HCT116 (cell line): ENCODE data around the gene FNDC3B. TPM values are rescaled to one million over a fixed set of nuclear protein-coding genes. Genes with fewer than 3 reads are reported as not detected.

Experiments
- ATAC-seq: fragments of 200-7000 bp; cut with Tn5 transposase; 2 replicates; pipeline ENCODE4 v1.9.1; 2020; ENCODE audit warnings: mild to moderate bottlenecking, moderate library complexity
- BruUV-seq: library from RNA; stranded (reverse); fragments of 400-500 nt; replicated peaks from 2 replicates; lab custom pipeline; 2021; lab: Mats Ljungman, UMichigan
- CTCF ChIA-PET: fragments of 300-600 bp; sonication (Branson Sonifier 250); formaldehyde crosslinking; loops from one replicate; lab custom pipeline; 2021; ENCODE audit warnings: antibody characterized with exemption; lab: Charles Lee
- POLR2A ChIA-PET: fragments of 300-600, 350-600 bp; sonication (Branson Sonifier 250); formaldehyde crosslinking; loops from one replicate; lab custom pipeline; 2021; ENCODE audit warnings: antibody characterized with exemption; lab: Charles Lee
- RAD21 ChIA-PET, 2 experiments: fragments of 300-600 bp; sonication (Branson Sonifier 250); formaldehyde crosslinking; loops; one replicate each; lab custom pipeline; 2023; ENCODE audit warnings: low total read pairs in 2 of 2; ENCODE audit not compliant: uncharacterized antibody in 2 of 2, unreplicated experiment in 2 of 2, low non-redundant PET in 1 of 2; lab: Charles Lee
- DNase-seq: peaks from one replicate; pipeline ENCODE4 v3.0.0-alpha.2; 2010; ENCODE audit warnings: low read depth, low spot score
- H2AFZ ChIP-seq: fragments of 200-600 bp; shearing (Covaris generic), sonication (generic); 2 replicates; pipeline ENCODE4 v1.6.1; 2017; ENCODE audit warnings: low read depth, mixed run types, mixed read lengths, antibody characterized with exemption, low read length; ENCODE audit not compliant: poor library complexity, severe bottlenecking
- H3K27ac ChIP-seq: 2 replicates; pipeline ENCODE4 v1.5.1; 2012; ENCODE audit warnings: low read depth, low read length
- H3K27me3 ChIP-seq: fragments of 200-600 bp; sonication (generic); 2 replicates; pipeline ENCODE4 v1.6.1; 2016; ENCODE audit warnings: mixed run types, low read length, mixed read lengths; ENCODE audit not compliant: insufficient read depth
- H3K36me3 ChIP-seq, 2 experiments: fragments of 200-500 bp in 1 of 2; fragments of 200-600 bp in 1 of 2; sonication (Bioruptor generic) in 1 of 2; sonication (generic) in 1 of 2; 2 replicates each; pipeline versions ENCODE4 v1.5.1 to v1.6.1; 2014 to 2016; ENCODE audit warnings: low read length in 2 of 2, inconsistent platforms in 1 of 2, mixed read lengths in 1 of 2, mixed run types in 1 of 2; ENCODE audit not compliant: insufficient read depth in 2 of 2, control insufficient read depth in 1 of 2
- H3K4me1 ChIP-seq, 2 experiments: fragments of 200-600 bp in 1 of 2; sonication (generic) in 1 of 2; 2 replicates each; pipeline versions ENCODE4 v1.5.1 to v1.6.1; 2012 to 2017; ENCODE audit warnings: low read length in 2 of 2, inconsistent platforms in 1 of 2, mild to moderate bottlenecking in 1 of 2, mixed read lengths in 1 of 2, mixed run types in 1 of 2, moderate library complexity in 1 of 2; ENCODE audit not compliant: insufficient read depth in 2 of 2, control insufficient read depth in 1 of 2
- H3K4me2 ChIP-seq: fragments of 200-600 bp; sonication (generic); 2 replicates; pipeline ENCODE4 v1.6.1; 2017; ENCODE audit warnings: mixed run types, low read length, mixed read lengths
- H3K4me3 ChIP-seq, 2 experiments: fragments of 200-600 bp in 1 of 2; sonication (generic) in 1 of 2; replicated peaks in 1 of 2; 2 replicates each; pipeline ENCODE4 v1.5.1; 2011 to 2016; ENCODE audit warnings: low read length in 2 of 2, control low read depth in 1 of 2, low read depth in 1 of 2, mild to moderate bottlenecking in 1 of 2, mixed read lengths in 1 of 2, mixed run types in 1 of 2
- H3K79me2 ChIP-seq: fragments of 200-600 bp; sonication (generic); 2 replicates; pipeline ENCODE4 v1.6.1; 2017; ENCODE audit warnings: mild to moderate bottlenecking, mixed run types, low read length, moderate library complexity, mixed read lengths; ENCODE audit not compliant: insufficient read depth
- H3K9ac ChIP-seq: fragments of 200-600 bp; sonication (generic); 2 replicates; pipeline ENCODE4 v1.6.1; 2016; ENCODE audit warnings: low read length, mixed read lengths
- H3K9me2 ChIP-seq: fragments of 200-600 bp; sonication (generic), shearing (Covaris generic); 2 replicates; pipeline ENCODE4 v1.6.1; 2017; ENCODE audit warnings: mixed run types, mild to moderate bottlenecking, moderate library complexity; ENCODE audit not compliant: insufficient read depth
- H3K9me3 ChIP-seq, 2 experiments: fragments of 200-500 bp in 1 of 2; fragments of 200-600 bp in 1 of 2; sonication (Bioruptor generic) in 1 of 2; sonication (generic) in 1 of 2; 2 replicates each; pipeline ENCODE4 v1.6.1; 2014 to 2017; ENCODE audit warnings: low read length in 2 of 2, mixed read lengths in 2 of 2, inconsistent platforms in 1 of 2, low read depth in 1 of 2, mild to moderate bottlenecking in 1 of 2, mixed run types in 1 of 2, moderate library complexity in 1 of 2; ENCODE audit not compliant: control insufficient read depth in 1 of 2, insufficient read depth in 1 of 2
- H4K20me1 ChIP-seq: fragments of 200-600 bp; sonication (generic), shearing (Covaris generic); 2 replicates; pipeline ENCODE4 v1.6.1; 2017; ENCODE audit warnings: mixed run types, mild to moderate bottlenecking, moderate library complexity; ENCODE audit not compliant: insufficient read depth
- CBX3 ChIP-seq: IDR thresholded peaks from 2 replicates; pipeline ENCODE4 v1.6.1; 2012; ENCODE audit warnings: low read depth
- CEBPB ChIP-seq: IDR thresholded peaks from 2 replicates; pipeline ENCODE4 v1.6.1; 2012; ENCODE audit warnings: low read depth
- EGR1 ChIP-seq: IDR thresholded peaks from 2 replicates; pipeline ENCODE4 v1.6.1; 2012; ENCODE audit warnings: low read depth
- EZH2 ChIP-seq: fragments of 200-600 bp; sonication (generic); IDR thresholded peaks from 2 replicates; pipeline ENCODE4 v1.6.1; 2017; ENCODE audit warnings: antibody characterized with exemption, mixed run types
- FOSL1 ChIP-seq: IDR thresholded peaks from 2 replicates; pipeline ENCODE4 v1.6.1; 2012; ENCODE audit warnings: low read depth
- JUND ChIP-seq: IDR thresholded peaks from 2 replicates; pipeline ENCODE4 v1.6.1; 2012
- POLR2AphosphoS5 ChIP-seq: IDR thresholded peaks from 2 replicates; pipeline ENCODE4 v1.6.1; 2011; ENCODE audit warnings: mild to moderate bottlenecking, low read depth, low read length, moderate library complexity
- RAD21 ChIP-seq: IDR thresholded peaks from 2 replicates; pipeline ENCODE4 v1.6.1; 2012; ENCODE audit warnings: low read depth, mild to moderate bottlenecking
- SIN3A ChIP-seq: IDR thresholded peaks from 2 replicates; pipeline ENCODE4 v1.6.1; 2012; ENCODE audit warnings: low read depth
- SRF ChIP-seq: IDR thresholded peaks from 2 replicates; pipeline ENCODE4 v1.6.1; 2012; ENCODE audit warnings: low read depth
- TCF7L2 ChIP-seq: IDR thresholded peaks from 2 replicates; pipeline ENCODE4 v1.7.0; 2011; ENCODE audit warnings: borderline replicate concordance, inconsistent platforms; ENCODE audit not compliant: insufficient read depth, insufficient read length; ENCODE audit errors: extremely low read depth
- ZNF274 ChIP-seq: fragments of 200-500 bp; sonication (Bioruptor generic); IDR thresholded peaks from 2 replicates; pipeline ENCODE4 v1.6.1; 2014; ENCODE audit warnings: mild to moderate bottlenecking, low read depth, low read length, inconsistent platforms
- intact Hi-C: fragments of 100-400 bp; cut with micrococcal nuclease; formaldehyde crosslinking; loops from 2 replicates; pipeline ENCODE4 v1.10.0; 2022
- total RNA-seq: library from RNA; stranded (reverse); gene quantifications from one replicate; pipeline ENCODE4 v1.2.1, GENCODE V29; 2021; ENCODE audit not compliant: unreplicated experiment
- TF ChIP-seq, protein P1 (sequence below), 3 experiments: fragments of 200-600 bp in 1 of 3; sonication (generic) in 1 of 3; IDR thresholded peaks in 2 of 3; conservative IDR thresholded peaks in 1 of 3; 2 replicates each; pipeline ENCODE4 v1.5.1; 2012 to 2017; ENCODE audit warnings: low read depth in 2 of 3, low read length in 2 of 3, antibody characterized with exemption in 1 of 3, borderline replicate concordance in 1 of 3, control low read depth in 1 of 3, mild to moderate bottlenecking in 1 of 3, mixed read lengths in 1 of 3, mixed run types in 1 of 3, moderate library complexity in 1 of 3; ENCODE audit not compliant: insufficient read depth in 1 of 3
- TF ChIP-seq, protein P2 (sequence below): IDR thresholded peaks from 2 replicates; pipeline ENCODE4 v1.6.1; 2012
- TF ChIP-seq, protein P3 (sequence below): IDR thresholded peaks from 2 replicates; pipeline ENCODE4 v1.6.1; 2012

Gene FNDC3B
- total RNA-seq, 1 experiment from 2014 or later: 45.7 TPM

DNA sequence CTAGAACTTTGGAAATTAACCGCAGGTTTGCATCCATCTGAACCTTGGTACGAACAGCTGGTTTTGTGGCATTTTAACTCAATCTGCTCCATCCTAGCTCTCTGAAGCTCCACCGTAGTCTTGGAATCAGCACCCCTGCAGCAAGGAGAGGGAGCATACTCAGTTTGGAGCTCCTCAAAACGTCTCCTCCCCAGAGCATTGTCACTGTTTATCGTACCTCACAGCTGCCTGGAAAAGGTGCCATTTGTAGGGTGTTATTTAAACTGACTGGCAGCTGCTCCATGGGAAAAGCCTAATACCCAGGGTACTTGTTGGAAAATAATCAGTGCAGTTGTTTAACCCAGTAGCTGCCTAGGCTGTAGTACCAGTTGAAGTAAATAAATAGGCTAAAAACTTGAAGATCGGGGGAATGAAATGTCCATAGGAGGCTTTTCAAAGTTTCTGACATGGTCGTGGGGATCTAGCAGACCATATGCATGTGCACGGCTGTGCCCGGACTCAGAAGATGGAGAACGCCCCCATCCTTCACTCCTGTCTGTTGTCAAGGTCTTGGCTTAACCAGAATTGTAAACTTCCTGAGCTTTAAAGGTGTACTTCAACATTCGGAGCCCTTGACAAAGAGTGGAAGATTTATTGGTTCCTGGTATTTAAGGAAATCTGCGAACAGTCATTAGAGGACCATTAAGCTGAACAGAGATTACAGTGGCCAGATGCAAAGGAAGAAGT, 365.0 kb downstream of the FNDC3B start:
- ChIA-PET POLR2A (no interaction called here), RAD21 (no interaction called here), CTCF (no interaction called here)
- Histone ChIP-seq H4K20me1 (no peaks in the 10 kb centered on the region), H3K4me3 (no peak overlapping the region), H3K9me3 (no peaks in the 10 kb centered on the region), H3K36me3 (no peaks in the 10 kb centered on the region), H3K27ac (no peak overlapping the region), H3K4me2 (no peak overlapping the region), H3K79me2 (no peaks in the 10 kb centered on the region), H3K9ac (no peak overlapping the region), H2AFZ (no peak overlapping the region), H3K4me1 (no peaks in the 10 kb centered on the region), H3K27me3 (no peaks in the 10 kb centered on the region), H3K9me2 (no peaks in the 10 kb centered on the region)
- no peak for TF ChIP-seq EGR1
- TF ChIP-seq, protein P1, sequence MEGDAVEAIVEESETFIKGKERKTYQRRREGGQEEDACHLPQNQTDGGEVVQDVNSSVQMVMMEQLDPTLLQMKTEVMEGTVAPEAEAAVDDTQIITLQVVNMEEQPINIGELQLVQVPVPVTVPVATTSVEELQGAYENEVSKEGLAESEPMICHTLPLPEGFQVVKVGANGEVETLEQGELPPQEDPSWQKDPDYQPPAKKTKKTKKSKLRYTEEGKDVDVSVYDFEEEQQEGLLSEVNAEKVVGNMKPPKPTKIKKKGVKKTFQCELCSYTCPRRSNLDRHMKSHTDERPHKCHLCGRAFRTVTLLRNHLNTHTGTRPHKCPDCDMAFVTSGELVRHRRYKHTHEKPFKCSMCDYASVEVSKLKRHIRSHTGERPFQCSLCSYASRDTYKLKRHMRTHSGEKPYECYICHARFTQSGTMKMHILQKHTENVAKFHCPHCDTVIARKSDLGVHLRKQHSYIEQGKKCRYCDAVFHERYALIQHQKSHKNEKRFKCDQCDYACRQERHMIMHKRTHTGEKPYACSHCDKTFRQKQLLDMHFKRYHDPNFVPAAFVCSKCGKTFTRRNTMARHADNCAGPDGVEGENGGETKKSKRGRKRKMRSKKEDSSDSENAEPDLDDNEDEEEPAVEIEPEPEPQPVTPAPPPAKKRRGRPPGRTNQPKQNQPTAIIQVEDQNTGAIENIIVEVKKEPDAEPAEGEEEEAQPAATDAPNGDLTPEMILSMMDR (IDR thresholded peaks at IDR 0.05 in 2 of 3, conservative IDR thresholded peaks at IDR 0.05 in 1 of 3; ENCODE audit: borderline replicate concordance in 1 of 3, insufficient read depth in 1 of 3, low read depth in 2 of 3, low read length in 2 of 3): no peak
- no peak for TF ChIP-seq SRF
- TF ChIP-seq, protein P2, sequence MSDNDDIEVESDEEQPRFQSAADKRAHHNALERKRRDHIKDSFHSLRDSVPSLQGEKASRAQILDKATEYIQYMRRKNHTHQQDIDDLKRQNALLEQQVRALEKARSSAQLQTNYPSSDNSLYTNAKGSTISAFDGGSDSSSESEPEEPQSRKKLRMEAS: no peak
- TF ChIP-seq JUND: no peak
- no peak for TF ChIP-seq ZNF274
- no peak for TF ChIP-seq EZH2
- ATAC-seq (no peak), DNase-seq (no peak)
- no TSS peak for BruUV-seq
- intact Hi-C loops: no loop called here

DNA sequence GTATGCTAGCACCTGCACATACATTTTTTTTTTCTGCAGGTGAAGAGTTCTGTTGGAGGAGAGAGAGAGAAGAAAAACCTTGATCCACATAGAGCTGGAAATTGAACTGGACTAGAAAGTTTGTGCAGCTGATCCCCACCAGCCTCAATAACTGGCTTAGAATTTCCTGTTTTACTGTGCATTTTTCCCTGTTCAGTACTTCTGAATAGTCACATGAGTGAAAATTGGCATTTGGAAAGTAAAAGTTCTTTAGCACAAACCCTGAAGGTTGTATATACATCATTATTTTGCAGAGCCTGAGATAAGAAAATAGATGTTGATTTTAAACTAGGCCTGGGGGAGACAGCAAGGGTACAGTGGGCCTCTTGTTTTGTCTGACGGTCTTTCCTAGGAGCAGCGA, 366.5 kb downstream of the FNDC3B start:
- TF ChIP-seq RAD21 (no peak), CEBPB (no peak), EGR1 (no peak), CBX3 (no peak), TCF7L2 (no peak), JUND (no peak), SRF (no peak), SIN3A (no peak), FOSL1 (no peak), POLR2AphosphoS5 (no peak)
- TF ChIP-seq, protein P3, sequence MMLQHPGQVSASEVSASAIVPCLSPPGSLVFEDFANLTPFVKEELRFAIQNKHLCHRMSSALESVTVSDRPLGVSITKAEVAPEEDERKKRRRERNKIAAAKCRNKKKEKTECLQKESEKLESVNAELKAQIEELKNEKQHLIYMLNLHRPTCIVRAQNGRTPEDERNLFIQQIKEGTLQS: no peak
- intact Hi-C loops: no loop called here
- H3K4me1 ChIP-seq: no peaks in the 10 kb centered on the region
- ChIA-PET POLR2A (no interaction called here), RAD21 (no interaction called here), CTCF (no interaction called here)
- H3K79me2 ChIP-seq: no peaks in the 10 kb centered on the region
- no peak for DNase-seq
- no peak overlapping the region for H3K4me2 ChIP-seq
- no peaks in the 10 kb centered on the region for H3K27me3 ChIP-seq
- H3K36me3 ChIP-seq: no peaks in the 10 kb centered on the region
- no peak overlapping the region for H3K27ac ChIP-seq
- no peaks in the 10 kb centered on the region for H3K9me2 ChIP-seq
- H2AFZ ChIP-seq: no peak overlapping the region
- H4K20me1 ChIP-seq: no peaks in the 10 kb centered on the region
- BruUV-seq: no TSS peak
- H3K9ac ChIP-seq: no peak overlapping the region
- ATAC-seq: no peak
- no peaks in the 10 kb centered on the region for H3K9me3 ChIP-seq
- H3K4me3 ChIP-seq: no peak overlapping the region
